AG09309 (cell line): ENCODE data around the gene OR9A4.

ENCODE experiments used
- DNase-seq: peaks from one replicate; pipeline ENCODE4 v3.0.0-alpha.2; 2010; ENCODE audit warnings: low read depth
- H3K4me3 ChIP-seq: 2 replicates; pipeline ENCODE4 v1.5.1; 2011; ENCODE audit warnings: mild to moderate bottlenecking, low read depth, low read length, moderate library complexity; ENCODE audit not compliant: control insufficient read depth
- TF ChIP-seq, protein P1 (sequence below): IDR thresholded peaks from 2 replicates; pipeline ENCODE4 v1.5.1; 2011; ENCODE audit warnings: mild to moderate bottlenecking, low read depth, low read length, inconsistent platforms; ENCODE audit not compliant: insufficient read depth, control insufficient read depth; ENCODE audit errors: missing control alignments

Gene OR9A4

GRCh38 chr7:141916099-141916498 is at the start of gene OR9A4:
OR9A4 (plus strand) TSS chr7:141916399; CDS start chr7:141918876, 2,477 bp downstream.
- H3K4me3 ChIP-seq: no peak within 1 kb of the TSS
- no peak for DNase-seq
- TF ChIP-seq, protein P1, sequence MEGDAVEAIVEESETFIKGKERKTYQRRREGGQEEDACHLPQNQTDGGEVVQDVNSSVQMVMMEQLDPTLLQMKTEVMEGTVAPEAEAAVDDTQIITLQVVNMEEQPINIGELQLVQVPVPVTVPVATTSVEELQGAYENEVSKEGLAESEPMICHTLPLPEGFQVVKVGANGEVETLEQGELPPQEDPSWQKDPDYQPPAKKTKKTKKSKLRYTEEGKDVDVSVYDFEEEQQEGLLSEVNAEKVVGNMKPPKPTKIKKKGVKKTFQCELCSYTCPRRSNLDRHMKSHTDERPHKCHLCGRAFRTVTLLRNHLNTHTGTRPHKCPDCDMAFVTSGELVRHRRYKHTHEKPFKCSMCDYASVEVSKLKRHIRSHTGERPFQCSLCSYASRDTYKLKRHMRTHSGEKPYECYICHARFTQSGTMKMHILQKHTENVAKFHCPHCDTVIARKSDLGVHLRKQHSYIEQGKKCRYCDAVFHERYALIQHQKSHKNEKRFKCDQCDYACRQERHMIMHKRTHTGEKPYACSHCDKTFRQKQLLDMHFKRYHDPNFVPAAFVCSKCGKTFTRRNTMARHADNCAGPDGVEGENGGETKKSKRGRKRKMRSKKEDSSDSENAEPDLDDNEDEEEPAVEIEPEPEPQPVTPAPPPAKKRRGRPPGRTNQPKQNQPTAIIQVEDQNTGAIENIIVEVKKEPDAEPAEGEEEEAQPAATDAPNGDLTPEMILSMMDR: no peak

- TF ChIP-seq, protein P1: no peak
- no peak overlapping the region for H3K4me3 ChIP-seq
- DNase-seq: no peak
Observed at GRCh38 chr7:141866974-141867373, 49.2 kb upstream of the OR9A4 start.

DNA sequence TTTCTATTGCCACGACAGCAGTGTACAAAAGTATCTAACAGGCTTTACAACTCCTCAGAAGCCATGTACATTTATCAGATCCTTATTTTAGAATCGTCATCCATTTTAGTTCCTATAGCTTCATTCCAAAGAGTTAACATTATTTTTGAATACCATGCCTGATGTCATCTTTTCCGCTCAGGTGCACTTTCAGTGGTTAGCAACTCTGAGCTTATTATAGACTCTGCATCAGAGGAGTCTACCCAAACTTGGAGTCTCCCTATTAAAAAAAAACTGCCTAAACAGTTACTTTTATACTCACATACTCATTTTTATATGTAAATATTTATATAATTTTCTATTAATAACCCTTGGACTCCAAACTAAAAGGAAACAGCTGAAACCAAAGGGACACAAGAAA is 43.3 kb upstream of the OR9A4 start:
- H3K4me3 ChIP-seq: no peak overlapping the region
- DNase-seq: no peak
- TF ChIP-seq, protein P1: no peak

DNA sequence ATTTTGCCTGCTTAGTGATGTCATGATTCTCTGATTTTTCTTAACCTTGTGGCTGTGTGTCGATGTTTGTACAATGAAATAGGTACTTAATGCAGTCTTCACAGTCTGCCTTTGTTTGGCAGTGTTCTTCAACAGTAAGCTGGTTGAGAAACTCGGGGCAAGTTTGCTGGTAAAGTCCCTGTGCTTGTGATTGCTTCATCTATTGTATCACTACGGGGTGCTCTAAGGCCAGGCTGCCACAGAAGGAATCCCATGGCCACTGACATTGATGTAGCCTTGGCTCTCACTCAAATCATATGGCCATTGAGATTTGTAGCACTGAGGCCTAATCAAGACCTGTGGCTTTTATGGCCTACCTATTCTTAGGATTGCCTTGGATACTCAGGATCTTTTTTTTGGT is 41.4 kb upstream of the OR9A4 start:
- no peak overlapping the region for H3K4me3 ChIP-seq
- TF ChIP-seq, protein P1: no peak
- no peak for DNase-seq

GRCh38 chr7:141875453-141875852 is 40.7 kb upstream of the OR9A4 start:
- DNase-seq: no peak
- no peak overlapping the region for H3K4me3 ChIP-seq

DNA sequence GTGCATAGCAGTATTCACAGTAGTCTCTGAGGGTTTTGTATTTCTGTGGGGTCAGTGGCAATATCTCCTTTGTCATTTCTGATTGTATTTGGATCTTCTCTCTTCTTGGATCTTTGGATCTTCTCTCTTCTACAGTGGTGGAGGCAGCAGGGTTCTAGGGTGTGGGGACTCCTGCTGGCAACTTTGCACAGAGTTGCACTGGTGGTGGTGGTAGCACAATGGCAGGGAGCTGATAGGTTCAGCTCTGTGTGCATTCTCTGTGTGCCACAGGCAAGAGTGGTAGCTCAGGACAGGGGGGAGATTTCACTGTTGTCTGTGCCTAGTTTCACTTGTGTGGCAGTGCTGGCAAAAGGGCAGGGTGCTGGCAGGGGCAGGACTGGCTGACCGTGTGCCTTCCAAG is 39.8 kb upstream of the OR9A4 start:
- no peak overlapping the region for H3K4me3 ChIP-seq
- DNase-seq: no peak
- TF ChIP-seq, protein P1: no peak

More at GRCh38 chr7:141875453-141875852, 40.7 kb upstream of the OR9A4 start:
- TF ChIP-seq, protein P1: no peak

GRCh38 chr7:141877365-141877764 is 38.8 kb upstream of the OR9A4 start:
- no peak overlapping the region for H3K4me3 ChIP-seq
- no peak for DNase-seq
- TF ChIP-seq, protein P1: no peak
